H9 (cell line): ENCODE measurements around the gene PRKCD. TPM values are rescaled to one million over a fixed set of nuclear protein-coding genes. Genes with fewer than 3 reads are reported as not detected.

Experiments used
- DNase-seq: peaks from one replicate; pipeline ENCODE4 v3.0.0-alpha.2; 2017
- H2AFZ ChIP-seq: one replicate; pipeline ENCODE4 v1.6.1; 2013; ENCODE audit warnings: mild to moderate bottlenecking, low read length, control low read depth, moderate library complexity
- H2AK5ac ChIP-seq: 2 replicates; pipeline ENCODE4 v1.6.1; 2013; ENCODE audit warnings: low read length, control low read depth, mixed read lengths; ENCODE audit not compliant: insufficient read length
- H2BK120ac ChIP-seq: one replicate; pipeline ENCODE4 v1.6.1; 2013; ENCODE audit warnings: low read depth, mild to moderate bottlenecking, low read length, control low read depth, inconsistent platforms; ENCODE audit not compliant: poor library complexity, severe bottlenecking
- H2BK12ac ChIP-seq: 2 replicates; pipeline ENCODE4 v1.6.1; 2013; ENCODE audit warnings: low read length, control low read depth, mixed read lengths, low read depth; ENCODE audit not compliant: insufficient read length
- H2BK15ac ChIP-seq: 2 replicates; pipeline ENCODE4 v1.6.1; 2013; ENCODE audit warnings: low read depth, low read length, control low read depth
- H2BK20ac ChIP-seq: one replicate; pipeline ENCODE4 v1.6.1; 2013; ENCODE audit warnings: low read depth, mild to moderate bottlenecking, low read length, control low read depth, inconsistent platforms; ENCODE audit not compliant: poor library complexity, severe bottlenecking
- H2BK5ac ChIP-seq: 2 replicates; pipeline ENCODE4 v1.6.1; 2013; ENCODE audit warnings: low read length, control low read depth, mixed read lengths; ENCODE audit not compliant: insufficient read length
- H3K14ac ChIP-seq: 2 replicates; pipeline ENCODE4 v1.6.1; 2013; ENCODE audit warnings: low read length, control low read depth; ENCODE audit not compliant: insufficient read depth
- H3K18ac ChIP-seq: 2 replicates; pipeline ENCODE4 v1.6.1; 2013; ENCODE audit warnings: low read depth, mild to moderate bottlenecking, mixed read lengths, low read length, control low read depth; ENCODE audit not compliant: insufficient read length
- H3K23ac ChIP-seq: 2 replicates; pipeline ENCODE4 v1.6.1; 2013; ENCODE audit warnings: low read length, control low read depth, mixed read lengths, low read depth; ENCODE audit not compliant: insufficient read length
- H3K23me2 ChIP-seq: 2 replicates; pipeline ENCODE4 v1.6.1; 2013; ENCODE audit warnings: low read depth, mild to moderate bottlenecking, mixed read lengths, low read length, control low read depth; ENCODE audit not compliant: insufficient read length, poor library complexity, severe bottlenecking
- H3K27ac ChIP-seq: 2 replicates; pipeline ENCODE4 v1.5.1; 2013; ENCODE audit warnings: low read length, control low read depth, mixed read lengths, low read depth; ENCODE audit not compliant: insufficient read length
- H3K27me3 ChIP-seq: 2 replicates; pipeline ENCODE4 v1.6.1; 2013; ENCODE audit warnings: low read length, control low read depth, inconsistent platforms; ENCODE audit not compliant: insufficient read depth
- H3K4ac ChIP-seq: 2 replicates; pipeline ENCODE4 v1.6.1; 2013; ENCODE audit warnings: low read depth, mild to moderate bottlenecking, control low read depth, inconsistent platforms, low read length, moderate library complexity
- H3K4me1 ChIP-seq: 2 replicates; pipeline ENCODE4 v1.6.1; 2013; ENCODE audit warnings: low read length, control low read depth, inconsistent platforms; ENCODE audit not compliant: insufficient read depth
- H3K4me2 ChIP-seq: 2 replicates; pipeline ENCODE4 v1.6.1; 2013; ENCODE audit warnings: low read length, control low read depth, mixed read lengths; ENCODE audit not compliant: insufficient read length, insufficient read depth
- H3K56ac ChIP-seq: 2 replicates; pipeline ENCODE4 v1.6.1; 2013; ENCODE audit warnings: low read depth, mild to moderate bottlenecking, mixed read lengths, low read length, control low read depth; ENCODE audit not compliant: insufficient read length
- H3K79me1 ChIP-seq: 2 replicates; pipeline ENCODE4 v1.6.1; 2013; ENCODE audit warnings: low read depth, mild to moderate bottlenecking, moderate library complexity, low read length, control low read depth, inconsistent platforms; ENCODE audit not compliant: insufficient read depth, poor library complexity, severe bottlenecking
- H3K79me2 ChIP-seq: 2 replicates; pipeline ENCODE4 v1.6.1; 2013; ENCODE audit warnings: low read length, control low read depth, inconsistent platforms; ENCODE audit not compliant: insufficient read depth
- H3K9ac ChIP-seq: 2 replicates; pipeline ENCODE4 v1.6.1; 2013; ENCODE audit warnings: low read length, control low read depth, mixed read lengths; ENCODE audit not compliant: insufficient read length; ENCODE audit errors: extremely low read depth
- H3K9me3 ChIP-seq: one replicate; pipeline ENCODE4 v1.6.1; 2013; ENCODE audit warnings: low read depth, low read length, inconsistent platforms; ENCODE audit not compliant: control insufficient read depth
- H3T11ph ChIP-seq: one replicate; pipeline ENCODE4 v1.6.1; 2013; ENCODE audit warnings: mild to moderate bottlenecking, low read length, control low read depth, inconsistent platforms
- H4K20me1 ChIP-seq: one replicate; pipeline ENCODE4 v1.6.1; 2013; ENCODE audit not compliant: control insufficient read depth, insufficient read length, insufficient read depth
- H4K5ac ChIP-seq: 2 replicates; pipeline ENCODE4 v1.6.1; 2013; ENCODE audit warnings: low read depth, mild to moderate bottlenecking, mixed read lengths, low read length, control low read depth; ENCODE audit not compliant: insufficient read length
- H4K8ac ChIP-seq: replicated peaks from 2 replicates; pipeline ENCODE4 v1.6.1; 2013; ENCODE audit warnings: low read length, control low read depth, mixed read lengths, low read depth; ENCODE audit not compliant: insufficient read length
- H4K91ac ChIP-seq: 2 replicates; pipeline ENCODE4 v1.6.1; 2013; ENCODE audit warnings: low read depth, mild to moderate bottlenecking, moderate library complexity, mixed read lengths, low read length, control low read depth; ENCODE audit not compliant: insufficient read length
- H3K27ac Mint-ChIP-seq, 3 experiments: 2 replicates in 2 of 3; 3 replicates in 1 of 3; pipeline ENCODE4 v1.8.0; 2020 to 2021; ENCODE audit warnings: mixed read lengths in 3 of 3, mild to moderate bottlenecking in 1 of 3, moderate library complexity in 1 of 3
- H3K27me3 Mint-ChIP-seq: 2 replicates; pipeline ENCODE4 v1.8.0; 2021; ENCODE audit warnings: low read depth, mild to moderate bottlenecking, moderate library complexity, mixed read lengths
- H3K36me3 Mint-ChIP-seq, 3 experiments: 2 replicates in 2 of 3; 3 replicates in 1 of 3; pipeline ENCODE4 v1.8.0; 2020 to 2021; ENCODE audit warnings: low read depth in 3 of 3, mixed read lengths in 3 of 3; ENCODE audit not compliant: insufficient read depth in 1 of 3
- H3K4me1 Mint-ChIP-seq, 2 experiments: 2 replicates each; pipeline ENCODE4 v1.8.0; 2020; ENCODE audit warnings: mixed read lengths in 2 of 2
- H3K4me3 Mint-ChIP-seq, 2 experiments: 2 replicates in 1 of 2; 3 replicates in 1 of 2; pipeline ENCODE4 v1.8.0; 2020 to 2021; ENCODE audit warnings: mild to moderate bottlenecking in 2 of 2, mixed read lengths in 2 of 2, moderate library complexity in 1 of 2
- H3K9me3 Mint-ChIP-seq, 2 experiments: 2 replicates in 1 of 2; 3 replicates in 1 of 2; pipeline ENCODE4 v1.8.0; 2020; ENCODE audit warnings: mild to moderate bottlenecking in 2 of 2, mixed read lengths in 2 of 2, moderate library complexity in 1 of 2
- WGBS: extraction: QIAGEN DNeasy Blood & Tissue Kit; methylation state at CpG from one replicate; pipeline ENCODE4 v1.1.7; 2013; ENCODE audit warnings: missing lambda C conversion rate, low lambda C conversion rate, mixed read lengths; ENCODE audit not compliant: insufficient read length; ENCODE audit errors: extremely low coverage; 5-methylcytosine and 5-hydroxymethylcytosine counted together
- total RNA-seq: library from RNA; stranded (reverse); gene quantifications from 2 replicates; pipeline ENCODE4 v1.2.1, GENCODE V29; 2021
- TF ChIP-seq, protein P1 (sequence below): fragments of 200-600 bp; sonication (generic); conservative IDR thresholded peaks from 3 replicates; pipeline ENCODE4 v1.8.0; 2021; ENCODE audit warnings: antibody characterized with exemption, mild to moderate bottlenecking

The PRKCD gene
- total RNA-seq, 1 experiment from 2014 or later, result 23.7 TPM

DNA sequence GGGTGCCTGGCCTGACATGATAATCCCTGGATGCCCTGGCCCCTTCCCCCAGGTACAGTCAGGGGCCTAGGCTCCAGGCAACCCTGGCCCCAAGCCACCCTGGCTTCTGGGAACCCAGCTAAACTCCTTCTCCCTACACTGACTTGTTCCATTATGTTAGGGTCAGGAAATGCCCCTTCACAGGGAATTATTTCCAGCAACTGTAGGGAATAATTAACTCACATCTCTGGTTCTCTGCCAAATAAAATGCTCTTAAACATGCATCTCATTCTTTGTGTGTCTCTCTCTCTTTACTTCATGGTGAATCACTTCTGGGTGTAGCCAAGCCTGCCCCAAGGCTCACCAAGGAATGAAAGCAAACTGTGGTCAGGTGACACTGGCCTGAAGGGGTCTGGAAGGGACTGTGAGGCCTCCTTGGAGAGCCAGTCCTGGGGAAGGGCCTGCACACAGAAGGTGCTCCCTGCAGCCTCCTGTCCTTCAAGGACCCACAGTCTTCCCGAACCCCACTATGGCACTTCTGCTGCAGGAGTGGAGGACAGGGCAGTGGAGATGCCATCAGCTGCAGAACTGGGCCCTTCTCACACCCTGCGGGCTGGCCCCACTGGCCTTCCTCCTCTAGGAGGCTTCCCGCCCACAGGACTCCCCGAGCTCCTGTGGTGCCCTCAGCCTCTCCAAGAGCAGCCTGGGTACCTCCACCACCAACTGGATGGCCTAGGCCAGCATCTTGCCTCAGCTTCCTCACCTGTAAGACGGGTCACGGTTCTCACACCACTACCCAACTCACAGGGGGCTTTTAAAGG lies 77.2 kb downstream of the PRKCD start:
- no CpG with 5 or more reads among the region's 6 CpGs for WGBS
- Mint-ChIP-seq H3K4me1 (peaks cover 11% of the 10 kb centered on the region in 2 experiments), H3K27ac (peak overlapping the region in 2 of 3 experiments; percentile 77 to 93; a peak in 3 of 7 replicates), H3K9me3 (no peaks in the 10 kb centered on the region), H3K4me3 (no peak overlapping the region), H3K27me3 (no peaks in the 10 kb centered on the region), H3K36me3 (peaks cover 65 to 87% (median 84%) of the 10 kb centered on the region in 3 experiments)
- H3K23ac ChIP-seq, result no peak overlapping the region
- no peak overlapping the region for H3T11ph ChIP-seq
- H2BK12ac ChIP-seq, result no peak overlapping the region
- no peak overlapping the region for H4K5ac ChIP-seq
- no peak overlapping the region for H3K56ac ChIP-seq
- no peak overlapping the region for H3K27ac ChIP-seq
- no peaks in the 10 kb centered on the region for H3K9me3 ChIP-seq
- no peak overlapping the region for H2BK20ac ChIP-seq
- DNase-seq, result no peak
- no peak overlapping the region for H4K91ac ChIP-seq
- no peak overlapping the region for H3K14ac ChIP-seq
- H3K4me1 ChIP-seq, result no peaks in the 10 kb centered on the region; the same call in 1 of the 2 replicates
- H4K20me1 ChIP-seq, result no peaks in the 10 kb centered on the region
- no peak overlapping the region for H4K8ac ChIP-seq
- H3K4me2 ChIP-seq, result no peak overlapping the region
- H2AK5ac ChIP-seq, result no peak overlapping the region
- no peak overlapping the region for H2BK120ac ChIP-seq
- no peak overlapping the region for H3K18ac ChIP-seq
- TF ChIP-seq, protein P1, sequence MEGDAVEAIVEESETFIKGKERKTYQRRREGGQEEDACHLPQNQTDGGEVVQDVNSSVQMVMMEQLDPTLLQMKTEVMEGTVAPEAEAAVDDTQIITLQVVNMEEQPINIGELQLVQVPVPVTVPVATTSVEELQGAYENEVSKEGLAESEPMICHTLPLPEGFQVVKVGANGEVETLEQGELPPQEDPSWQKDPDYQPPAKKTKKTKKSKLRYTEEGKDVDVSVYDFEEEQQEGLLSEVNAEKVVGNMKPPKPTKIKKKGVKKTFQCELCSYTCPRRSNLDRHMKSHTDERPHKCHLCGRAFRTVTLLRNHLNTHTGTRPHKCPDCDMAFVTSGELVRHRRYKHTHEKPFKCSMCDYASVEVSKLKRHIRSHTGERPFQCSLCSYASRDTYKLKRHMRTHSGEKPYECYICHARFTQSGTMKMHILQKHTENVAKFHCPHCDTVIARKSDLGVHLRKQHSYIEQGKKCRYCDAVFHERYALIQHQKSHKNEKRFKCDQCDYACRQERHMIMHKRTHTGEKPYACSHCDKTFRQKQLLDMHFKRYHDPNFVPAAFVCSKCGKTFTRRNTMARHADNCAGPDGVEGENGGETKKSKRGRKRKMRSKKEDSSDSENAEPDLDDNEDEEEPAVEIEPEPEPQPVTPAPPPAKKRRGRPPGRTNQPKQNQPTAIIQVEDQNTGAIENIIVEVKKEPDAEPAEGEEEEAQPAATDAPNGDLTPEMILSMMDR, result no peak
- no peaks in the 10 kb centered on the region for H3K27me3 ChIP-seq
- no peak overlapping the region for H2BK15ac ChIP-seq
- peaks cover 25% of the 10 kb centered on the region for H3K79me1 ChIP-seq
- H3K23me2 ChIP-seq, result no peaks in the 10 kb centered on the region
- no peak overlapping the region for H2AFZ ChIP-seq
- H3K79me2 ChIP-seq, result peaks cover 14% of the 10 kb centered on the region; the same call in 1 of the 2 replicates
- no peak overlapping the region for H3K4ac ChIP-seq
- H3K9ac ChIP-seq, result no peak overlapping the region
- no peak overlapping the region for H2BK5ac ChIP-seq
